ENCODE results near the gene LOC128125822.

The LOC128125822 gene

GRCh38 chr6:63560801-63561287 lies 11.4 kb upstream of the LOC128125822 start:
- peaks cover 62% of the 10 kb centered on the region for H3K27me3 Mint-ChIP-seq (ENCODE audit: insufficient read depth)
- Histone ChIP-seq H3K36me3 (ENCODE audit: control insufficient read depth, insufficient read depth, low read length) (no peaks in the 10 kb centered on the region), H3K9me3 (ENCODE audit: control insufficient read depth, low read length) (no peaks in the 10 kb centered on the region), H3K4me3 (ENCODE audit: low read length) (no peak overlapping the region), H3K9ac (ENCODE audit: extremely low read depth, low read length, poor library complexity, severe bottlenecking) (no peak overlapping the region), H3K4me1 (ENCODE audit: control insufficient read depth, insufficient read depth, low read length) (no peaks in the 10 kb centered on the region), H3K27me3 (ENCODE audit: control insufficient read depth, insufficient read depth, low read length, poor library complexity, severe bottlenecking) (peaks cover 72% of the 10 kb centered on the region), H3K27ac (ENCODE audit: low read depth, low read length) (no peak overlapping the region)
- H3K9me3 Mint-ChIP-seq = no peaks in the 10 kb centered on the region
- DNase-seq = no peak
- H3K4me3 Mint-ChIP-seq = no peak overlapping the region
- H3K4me1 Mint-ChIP-seq = no peaks in the 10 kb centered on the region
- TF ChIP-seq CTCF (conservative IDR thresholded peaks at IDR 0.05) = no peak
- H3K27ac Mint-ChIP-seq = no peak overlapping the region
- no peaks in the 10 kb centered on the region for H3K36me3 Mint-ChIP-seq (ENCODE audit: low read depth)
- WGBS, 2 experiments (ENCODE audit: insufficient coverage in 1 of 2, insufficient read length in 1 of 2) = 84 to 92% methylated on average over 1 of the region's 1 CpG

GRCh38 chr6:63561288-63561687 lies 11.0 kb upstream of the LOC128125822 start:
- H3K27ac Mint-ChIP-seq = no peak overlapping the region
- Histone ChIP-seq H3K27me3 (ENCODE audit: control insufficient read depth, insufficient read depth, low read length, poor library complexity, severe bottlenecking) (peaks cover 71% of the 10 kb centered on the region), H3K4me3 (ENCODE audit: low read length) (no peak overlapping the region), H3K36me3 (ENCODE audit: control insufficient read depth, insufficient read depth, low read length) (no peaks in the 10 kb centered on the region), H3K9me3 (ENCODE audit: control insufficient read depth, low read length) (no peaks in the 10 kb centered on the region), H3K4me1 (ENCODE audit: control insufficient read depth, insufficient read depth, low read length) (no peaks in the 10 kb centered on the region), H3K9ac (ENCODE audit: extremely low read depth, low read length, poor library complexity, severe bottlenecking) (no peak overlapping the region), H3K27ac (ENCODE audit: low read depth, low read length) (no peak overlapping the region)
- H3K4me3 Mint-ChIP-seq = no peak overlapping the region
- no peaks in the 10 kb centered on the region for H3K9me3 Mint-ChIP-seq
- H3K27me3 Mint-ChIP-seq (ENCODE audit: insufficient read depth) = peaks cover 64% of the 10 kb centered on the region
- 33 to 76% methylated on average over 1 to 2 of the region's 2 CpGs for WGBS, 2 experiments (ENCODE audit: insufficient coverage in 1 of 2, insufficient read length in 1 of 2)
- H3K36me3 Mint-ChIP-seq (ENCODE audit: low read depth) = no peaks in the 10 kb centered on the region
- no peak for DNase-seq
- H3K4me1 Mint-ChIP-seq = no peaks in the 10 kb centered on the region
- TF ChIP-seq CTCF (conservative IDR thresholded peaks at IDR 0.05) = no peak

GRCh38 chr6:63563235-63563634 lies 9.0 kb upstream of the LOC128125822 start:
- no peak overlapping the region for H3K4me3 ChIP-seq (ENCODE audit: low read length)
- peaks cover 2% of the 10 kb centered on the region for H3K9me3 Mint-ChIP-seq
- no peaks in the 10 kb centered on the region for H3K4me1 ChIP-seq (ENCODE audit: control insufficient read depth, insufficient read depth, low read length)
- no peaks in the 10 kb centered on the region for H3K4me1 Mint-ChIP-seq
- H3K9me3 ChIP-seq (ENCODE audit: control insufficient read depth, low read length) = peaks cover 11% of the 10 kb centered on the region
- TF ChIP-seq CTCF (conservative IDR thresholded peaks at IDR 0.05) = no peak
- H3K36me3 ChIP-seq (ENCODE audit: control insufficient read depth, insufficient read depth, low read length) = no peaks in the 10 kb centered on the region
- no peak overlapping the region for H3K27ac ChIP-seq (ENCODE audit: low read depth, low read length)
- peaks cover 68% of the 10 kb centered on the region for H3K27me3 ChIP-seq (ENCODE audit: control insufficient read depth, insufficient read depth, low read length, poor library complexity, severe bottlenecking)
- no peak overlapping the region for H3K9ac ChIP-seq (ENCODE audit: extremely low read depth, low read length, poor library complexity, severe bottlenecking)
- H3K27me3 Mint-ChIP-seq (ENCODE audit: insufficient read depth) = peaks cover 67% of the 10 kb centered on the region
- DNase-seq = no peak
- WGBS, 2 experiments (ENCODE audit: insufficient coverage in 1 of 2, insufficient read length in 1 of 2) = 91 to 100% methylated on average over 1 of the region's 1 CpG
- no peak overlapping the region for H3K4me3 Mint-ChIP-seq
- H3K27ac Mint-ChIP-seq = no peak overlapping the region
- H3K36me3 Mint-ChIP-seq (ENCODE audit: low read depth) = no peaks in the 10 kb centered on the region
